Heart left ventricle (tissue), 13 donors: Measurements from ENCODE around the gene ZNRF4.

Source experiments
- CTCF ChIP-seq, 12 donors: fragments of 200-600 bp; sonication (generic) in 4 of 12; IDR thresholded peaks; one replicate each; pipeline versions ENCODE4 v1.5.0 to v1.8.0; 2018 to 2022; ENCODE audit warnings: antibody characterized with exemption in 12 of 12, mild to moderate bottlenecking in 5 of 12
- POLR2A ChIP-seq, 2 donors: fragments of 450-650 bp; IDR thresholded peaks; one replicate each; pipeline ENCODE4 v1.6.1; 2017; ENCODE audit warnings: antibody characterized with exemption in 2 of 2, mild to moderate bottlenecking in 2 of 2, moderate library complexity in 2 of 2
- donor health status: ischemic (EF 13 %, LVEDD 7.1; RV severe dilation, severe dysfunction).
- donor health status: DM: no; HTN: yes; CAD: no.
- donor health status: DM: no; HTN: no; CAD: no.
- donor health status: ischemic (EF 25% LVEDD 6.9; RV normal size, moderate dysfunction).
- donor health status: ischemic (EF 25% LVEDD 5.7; RV mildly dilated, moderate dysfunction).
- donor health status: ischemic (EF 35%, LVEDD 5.7; RV mildly dilated, moderate dysfunction).
- donor health status: nonischemic (EF 11% LVEDD 7.7; RV severe dilation, severe dysfunction).
- donor health status: DM: yes; HTN: yes; CAD: no.
- donor health status: PGD.
- donor health status: ischemic (EF 29% LVEDD 5.4; RV normal size, mild dysfunction).
- donor health status: nonischemic (EF 23%, LVEDD 6.1; RV moderate dilation, normal function).

- no peak for TF ChIP-seq POLR2A (IDR thresholded peaks at IDR 0.05)
- TF ChIP-seq CTCF (IDR thresholded peaks at IDR 0.05): no peak
Measured at GRCh38 chr19:5443723-5444122, 11.5 kb upstream of the ZNRF4 start.
